ENCODE data around the gene RNF149.
"Not testable (repeated sequence)": the region's sequence is repeated elsewhere in the genome, so short reads cannot be mapped to it uniquely, and the experiment has no call there.

Gene RNF149

GRCh38 chr2:101255501-101255900, 53.0 kb downstream of the RNF149 start:
- no peak for DNase-seq (ENCODE audit: low spot score)

GRCh38 chr2:101253703-101254450, 54.6 kb downstream of the RNF149 start:
- DNase-seq (ENCODE audit: low spot score): peak; percentile 12

GRCh38 chr2:101253013-101253702, 55.3 kb downstream of the RNF149 start:
- DNase-seq (ENCODE audit: low spot score): peak; percentile 60

- DNase-seq (ENCODE audit: low spot score): peak; percentile 99
Measured at GRCh38 chr2:101252408-101253012, 56.0 kb downstream of the RNF149 start, which contains the start of gene CNOT11. Gene CNOT11 (plus strand): TSS chr2:101252886. CDS start chr2:101252965, 79 bp downstream.

GRCh38 chr2:101251844-101252407, 56.6 kb downstream of the RNF149 start:
- no peak for DNase-seq (ENCODE audit: low spot score)

- not testable (repeated sequence) for DNase-seq (ENCODE audit: low spot score)
Measured at GRCh38 chr2:101251246-101251781, 57.2 kb downstream of the RNF149 start.

- DNase-seq (ENCODE audit: low spot score): no peak
Measured at GRCh38 chr2:101249826-101250225, 58.7 kb downstream of the RNF149 start.

GRCh38 chr2:101248756-101249155, 59.7 kb downstream of the RNF149 start:
- not testable (repeated sequence) for DNase-seq (ENCODE audit: low spot score)

- DNase-seq (ENCODE audit: low spot score): not testable (repeated sequence)
Measured at GRCh38 chr2:101245468-101245867, 63.0 kb downstream of the RNF149 start.

GRCh38 chr2:101244899-101245298, 63.6 kb downstream of the RNF149 start:
- not testable (repeated sequence) for DNase-seq (ENCODE audit: low spot score)

GRCh38 chr2:101244373-101244772, 64.1 kb downstream of the RNF149 start:
- DNase-seq (ENCODE audit: low spot score): not testable (repeated sequence)

- DNase-seq (ENCODE audit: low spot score): no peak
Measured at GRCh38 chr2:101241158-101241557, 67.3 kb downstream of the RNF149 start.

- DNase-seq (ENCODE audit: low spot score): peak; percentile 17
Measured at GRCh38 chr2:101240694-101241093, 67.8 kb downstream of the RNF149 start.

- not testable (repeated sequence) for DNase-seq (ENCODE audit: low spot score)
Measured at GRCh38 chr2:101239760-101240118, 68.8 kb downstream of the RNF149 start.

- DNase-seq (ENCODE audit: low spot score): no peak
Measured at GRCh38 chr2:101238930-101239759, 69.4 kb downstream of the RNF149 start.

GRCh38 chr2:101237944-101238343, 70.6 kb downstream of the RNF149 start:
- not testable (repeated sequence) for DNase-seq (ENCODE audit: low spot score)

GRCh38 chr2:101235956-101236355, 72.5 kb downstream of the RNF149 start:
- DNase-seq (ENCODE audit: low spot score): not testable (repeated sequence)

GRCh38 chr2:101234169-101234938, 74.1 kb downstream of the RNF149 start:
- DNase-seq (ENCODE audit: low spot score): no peak

GRCh38 chr2:101232770-101233169, 75.7 kb downstream of the RNF149 start:
- no peak for DNase-seq (ENCODE audit: low spot score)

- DNase-seq (ENCODE audit: low spot score): no peak
Measured at GRCh38 chr2:101231937-101232730, 76.4 kb downstream of the RNF149 start.
